ENCODE results near the gene BRAF. TPM values are rescaled to one million over a fixed set of nuclear protein-coding genes. Genes with fewer than 3 reads are reported as not detected.
"Not testable (repeated sequence)": the region's sequence is repeated elsewhere in the genome, so short reads cannot be mapped to it uniquely, and the experiment has no call there.

The BRAF gene
- total RNA-seq, 1 donor from 2014 or later: 52.8 TPM

DNA sequence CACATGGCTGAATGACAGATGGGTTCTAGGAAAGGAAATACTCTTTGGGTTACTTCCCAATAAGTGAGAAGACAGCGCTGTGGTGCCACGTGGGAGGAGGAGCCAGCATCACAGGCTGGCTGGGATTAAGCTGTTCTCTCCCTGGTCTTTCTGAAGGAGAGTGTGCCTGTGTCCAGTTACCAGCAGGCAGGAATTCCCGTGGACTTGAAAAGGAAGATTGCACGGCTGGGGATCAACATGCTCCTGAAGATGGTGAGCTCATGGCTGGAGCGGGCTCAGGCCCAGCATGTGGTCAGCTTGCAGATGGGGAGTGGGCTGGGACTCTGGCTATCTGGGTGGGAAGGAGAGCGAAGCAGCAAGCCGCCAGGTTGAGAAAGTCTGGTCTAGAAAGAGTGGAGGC is 243.8 kb downstream of the BRAF start:
- intact Hi-C loops (cut with DNase I): no loop called here
- no peak for DNase-seq (ENCODE audit: extremely low spot score in 2 of 2)
- TF ChIP-seq POLR2A (IDR thresholded peaks at IDR 0.05) (no peak), POLR2AphosphoS5 (IDR thresholded peaks at IDR 0.05; ENCODE audit: insufficient read depth in 1 of 2, low read depth in 1 of 2) (no peak)
- TF ChIP-seq, protein P1, sequence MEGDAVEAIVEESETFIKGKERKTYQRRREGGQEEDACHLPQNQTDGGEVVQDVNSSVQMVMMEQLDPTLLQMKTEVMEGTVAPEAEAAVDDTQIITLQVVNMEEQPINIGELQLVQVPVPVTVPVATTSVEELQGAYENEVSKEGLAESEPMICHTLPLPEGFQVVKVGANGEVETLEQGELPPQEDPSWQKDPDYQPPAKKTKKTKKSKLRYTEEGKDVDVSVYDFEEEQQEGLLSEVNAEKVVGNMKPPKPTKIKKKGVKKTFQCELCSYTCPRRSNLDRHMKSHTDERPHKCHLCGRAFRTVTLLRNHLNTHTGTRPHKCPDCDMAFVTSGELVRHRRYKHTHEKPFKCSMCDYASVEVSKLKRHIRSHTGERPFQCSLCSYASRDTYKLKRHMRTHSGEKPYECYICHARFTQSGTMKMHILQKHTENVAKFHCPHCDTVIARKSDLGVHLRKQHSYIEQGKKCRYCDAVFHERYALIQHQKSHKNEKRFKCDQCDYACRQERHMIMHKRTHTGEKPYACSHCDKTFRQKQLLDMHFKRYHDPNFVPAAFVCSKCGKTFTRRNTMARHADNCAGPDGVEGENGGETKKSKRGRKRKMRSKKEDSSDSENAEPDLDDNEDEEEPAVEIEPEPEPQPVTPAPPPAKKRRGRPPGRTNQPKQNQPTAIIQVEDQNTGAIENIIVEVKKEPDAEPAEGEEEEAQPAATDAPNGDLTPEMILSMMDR (IDR thresholded peaks at IDR 0.05): no peak
- no peaks in the 10 kb centered on the region for H3K9me3 ChIP-seq
- H3K4me1 ChIP-seq: no peaks in the 10 kb centered on the region
- peaks cover 0 to 18% of the 10 kb centered on the region in 2 donors for H3K36me3 ChIP-seq
- no peaks in the 10 kb centered on the region for H3K27me3 ChIP-seq
- H3K27ac ChIP-seq: no peak overlapping the region
- no peak overlapping the region for H3K4me3 ChIP-seq

DNA sequence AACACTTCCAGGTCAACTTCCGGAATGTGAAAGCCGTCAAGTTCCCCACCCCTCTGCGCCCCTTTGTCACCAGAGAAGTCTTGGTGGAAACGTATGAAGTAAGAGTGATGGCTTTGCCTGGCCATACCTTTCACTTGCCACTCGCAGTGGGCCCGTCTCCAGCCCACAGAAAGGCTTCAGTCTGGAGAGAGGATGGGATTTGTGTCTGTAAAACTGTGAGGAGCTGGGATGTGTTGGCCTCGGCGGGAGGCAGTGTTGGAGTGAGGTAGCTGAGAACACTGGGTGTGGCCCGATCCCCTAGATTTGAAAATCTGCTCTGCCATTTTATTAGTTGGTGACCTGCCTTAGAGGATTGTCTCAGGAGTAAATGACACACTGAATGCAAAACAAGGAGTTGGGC is 245.5 kb downstream of the BRAF start:
- no peak overlapping the region for H3K4me3 ChIP-seq
- intact Hi-C loops (cut with DNase I): no loop called here
- no peaks in the 10 kb centered on the region for H3K27me3 ChIP-seq
- TF ChIP-seq POLR2AphosphoS5 (IDR thresholded peaks at IDR 0.05; ENCODE audit: insufficient read depth in 1 of 2, low read depth in 1 of 2) (no peak), POLR2A (IDR thresholded peaks at IDR 0.05) (no peak)
- TF ChIP-seq, protein P1 (IDR thresholded peaks at IDR 0.05): no peak
- no peak overlapping the region for H3K27ac ChIP-seq
- H3K4me1 ChIP-seq: peaks cover 17% of the 10 kb centered on the region
- H3K9me3 ChIP-seq: no peaks in the 10 kb centered on the region
- no peak for DNase-seq (ENCODE audit: extremely low spot score in 2 of 2)
- H3K36me3 ChIP-seq: peaks cover 0 to 18% of the 10 kb centered on the region in 2 donors

DNA sequence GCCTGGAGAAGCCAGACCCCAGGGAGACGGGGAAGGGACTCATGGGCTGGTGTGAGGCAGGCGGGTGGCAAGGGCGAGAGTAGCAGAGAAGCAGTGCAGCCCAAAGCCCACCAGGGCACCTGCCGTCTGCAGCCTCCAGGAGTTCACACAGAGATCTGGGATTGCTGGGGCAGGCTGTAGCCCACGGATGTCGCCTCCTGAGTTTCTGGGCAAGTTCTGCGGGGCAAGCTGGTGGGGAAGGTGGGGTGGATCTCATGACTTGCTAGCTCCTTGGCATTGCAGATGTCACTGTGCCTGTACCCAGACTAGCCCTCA is 246.0 kb downstream of the BRAF start:
- intact Hi-C loops (cut with DNase I): no loop called here
- Histone ChIP-seq H3K4me3 (no peak overlapping the region), H3K4me1 (peaks cover 21% of the 10 kb centered on the region), H3K27me3 (no peaks in the 10 kb centered on the region), H3K36me3 (peaks cover 0 to 18% of the 10 kb centered on the region in 2 donors), H3K27ac (no peak overlapping the region), H3K9me3 (no peaks in the 10 kb centered on the region)
- no peak for DNase-seq (ENCODE audit: extremely low spot score in 2 of 2)
- TF ChIP-seq POLR2AphosphoS5 (IDR thresholded peaks at IDR 0.05; ENCODE audit: insufficient read depth in 1 of 2, low read depth in 1 of 2) (no peak), POLR2A (IDR thresholded peaks at IDR 0.05) (no peak)
- TF ChIP-seq, protein P1 (IDR thresholded peaks at IDR 0.05): no peak

DNA sequence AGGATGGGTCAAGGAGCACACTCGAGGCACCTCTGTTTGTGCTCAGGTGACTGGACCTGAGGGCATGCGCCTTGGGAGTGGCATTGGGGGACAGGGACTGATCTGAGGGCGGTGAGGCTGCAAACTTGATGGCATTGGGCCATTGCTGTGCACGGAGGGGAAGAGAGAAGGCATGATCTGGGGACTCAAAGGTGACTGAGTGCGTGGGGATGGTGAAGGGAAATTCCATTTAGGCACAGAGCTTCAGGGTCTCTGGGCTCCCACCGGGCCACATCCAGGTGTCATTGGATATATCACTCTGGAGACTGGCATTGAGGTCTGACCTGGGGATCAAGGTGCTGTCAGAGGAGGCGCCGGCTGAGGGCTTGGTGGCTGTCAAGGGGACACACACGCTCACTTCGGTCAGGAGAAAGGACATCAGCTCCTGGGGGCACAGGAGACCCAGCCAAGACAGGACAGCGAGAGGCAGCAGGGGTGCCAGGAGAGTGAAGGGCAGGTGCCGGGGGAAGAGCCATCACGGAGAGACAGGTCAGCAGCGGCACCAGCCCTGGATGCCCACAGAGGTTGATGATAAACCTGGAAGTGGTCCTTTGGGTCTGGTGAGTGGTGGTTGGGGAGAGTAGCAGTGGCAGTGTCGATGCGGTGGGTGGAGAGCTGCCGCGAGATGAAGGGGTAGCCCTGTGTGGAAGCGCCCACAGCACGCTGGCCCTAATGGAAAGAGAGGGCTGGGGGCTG is 246.5 kb downstream of the BRAF start:
- Histone ChIP-seq H3K27ac (no peak overlapping the region), H3K36me3 (peaks cover 0 to 18% of the 10 kb centered on the region in 2 donors), H3K9me3 (no peaks in the 10 kb centered on the region), H3K4me1 (peaks cover 26% of the 10 kb centered on the region), H3K4me3 (no peak overlapping the region), H3K27me3 (no peaks in the 10 kb centered on the region)
- intact Hi-C loops (cut with DNase I): no loop called here
- DNase-seq (ENCODE audit: extremely low spot score in 2 of 2): no peak
- TF ChIP-seq POLR2AphosphoS5 (IDR thresholded peaks at IDR 0.05; ENCODE audit: insufficient read depth in 1 of 2, low read depth in 1 of 2) (no peak), POLR2A (IDR thresholded peaks at IDR 0.05) (no peak)
- TF ChIP-seq, protein P1 (IDR thresholded peaks at IDR 0.05): no peak

DNA sequence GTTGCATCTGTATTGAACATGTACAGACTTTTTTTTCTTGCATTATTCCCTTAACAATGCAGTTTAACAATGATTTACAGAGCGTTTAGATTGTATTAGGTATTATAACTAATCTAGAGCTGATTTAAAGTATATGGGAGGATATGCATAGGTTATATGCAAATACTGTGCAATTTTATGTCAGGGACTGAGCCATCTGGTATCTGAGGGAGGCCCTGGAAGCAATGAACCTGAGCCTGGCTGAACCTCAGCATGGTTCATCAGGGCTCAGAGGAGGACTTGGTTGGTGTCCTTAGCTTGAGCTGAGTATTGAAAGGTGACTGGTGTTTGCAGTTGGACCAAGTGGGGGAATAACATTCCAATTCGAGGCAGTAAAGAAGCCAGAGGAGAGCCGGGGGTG is 247.2 kb downstream of the BRAF start:
- intact Hi-C loops (cut with DNase I): no loop called here
- Histone ChIP-seq H3K4me3 (no peak overlapping the region), H3K4me1 (peaks cover 27% of the 10 kb centered on the region), H3K36me3 (peaks cover 0 to 18% of the 10 kb centered on the region in 2 donors), H3K27me3 (no peaks in the 10 kb centered on the region), H3K9me3 (no peaks in the 10 kb centered on the region), H3K27ac (no peak overlapping the region)
- TF ChIP-seq, protein P1 (IDR thresholded peaks at IDR 0.05): no peak
- TF ChIP-seq POLR2AphosphoS5 (IDR thresholded peaks at IDR 0.05; ENCODE audit: insufficient read depth in 1 of 2, low read depth in 1 of 2) (no peak), POLR2A (IDR thresholded peaks at IDR 0.05) (no peak)
- no peak for DNase-seq (ENCODE audit: extremely low spot score in 2 of 2)

DNA sequence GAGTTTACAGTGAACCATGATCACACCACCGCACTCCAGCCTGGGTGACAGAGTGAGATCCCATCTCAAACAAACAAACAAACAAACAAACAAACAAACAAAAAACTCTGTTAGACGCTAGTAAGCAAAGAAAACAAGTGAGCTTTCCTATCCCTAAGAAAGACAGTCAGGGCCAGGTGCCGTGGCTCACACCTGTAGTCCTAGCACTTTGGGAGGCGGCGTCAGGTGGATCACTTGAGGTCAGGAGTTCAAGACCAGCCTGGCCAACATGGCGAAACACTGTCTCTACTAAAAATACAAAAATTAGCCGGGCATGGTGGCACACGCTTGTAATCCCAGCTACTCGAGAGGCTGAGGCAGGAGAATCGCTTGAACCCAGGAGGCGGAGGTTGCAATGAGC is 247.8 kb downstream of the BRAF start:
- H3K36me3 ChIP-seq: peaks cover 0 to 12% of the 10 kb centered on the region in 2 donors
- intact Hi-C loops (cut with DNase I): not testable (repeated sequence)

More for the DNA sequence above, 247.8 kb downstream of the BRAF start:
- H3K27me3 ChIP-seq; H3K27ac ChIP-seq; H3K9me3 ChIP-seq; DNase-seq (ENCODE audit: extremely low spot score in 2 of 2); H3K4me3 ChIP-seq: not testable (repeated sequence)
- H3K4me1 ChIP-seq: peaks cover 32% of the 10 kb centered on the region
